IMR-90 (cell line): ENCODE measurements around the gene VIT. TPM values are rescaled to one million over a fixed set of nuclear protein-coding genes. Genes with fewer than 3 reads are reported as not detected.
A peak's percentile ranks its signal among the peaks of the same experiment; 100 is the strongest.

Experiments used
- ATAC-seq: fragments of 200-7000 bp; cut with Tn5 transposase; 2 replicates; pipeline ENCODE4 v1.9.1; 2020; ENCODE audit warnings: low read depth, mild to moderate bottlenecking, moderate library complexity
- BruUV-seq: library from RNA; stranded (reverse); fragments of 400-500 nt; replicated peaks from 2 replicates; lab custom pipeline; 2021; lab: Mats Ljungman, UMichigan
- CTCF ChIA-PET: fragments of 300-600 bp; formaldehyde crosslinking; extraction: SDS; loops from one replicate; lab custom pipeline; 2021; ENCODE audit warnings: antibody characterized with exemption; lab: Yijun Ruan, JAX
- POLR2A ChIA-PET: fragments of 300-600 bp; sonication (Branson Sonifier 250); formaldehyde crosslinking; loops from one replicate; lab custom pipeline; 2022; ENCODE audit warnings: antibody characterized with exemption; ENCODE audit not compliant: unreplicated experiment; lab: Charles Lee
- DNase-seq: peaks from one replicate; pipeline ENCODE4 v3.0.0; 2013
- H2AFZ ChIP-seq: replicated peaks from 2 replicates; pipeline ENCODE3; 2013; ENCODE audit warnings: low read length, mild to moderate bottlenecking; ENCODE audit not compliant: poor library complexity
- H2AK5ac ChIP-seq: 2 replicates; pipeline ENCODE4 v1.6.1; 2013; ENCODE audit warnings: low read depth, low read length, inconsistent platforms
- H2AK9ac ChIP-seq: replicated peaks from 2 replicates; pipeline ENCODE3; 2013; ENCODE audit warnings: mild to moderate bottlenecking, low read depth, low read length, moderate library complexity; ENCODE audit not compliant: poor library complexity
- H2BK120ac ChIP-seq: 2 replicates; pipeline ENCODE4 v1.6.1; 2013; ENCODE audit warnings: low read depth, low read length, inconsistent platforms
- H2BK15ac ChIP-seq: 3 replicates; pipeline ENCODE4 v1.6.1; 2013; ENCODE audit warnings: low read depth, low read length, inconsistent platforms
- H2BK20ac ChIP-seq: 2 replicates; pipeline ENCODE4 v1.6.1; 2013; ENCODE audit warnings: low read depth, mild to moderate bottlenecking, inconsistent platforms, low read length, moderate library complexity
- H2BK5ac ChIP-seq: 2 replicates; pipeline ENCODE4 v1.6.1; 2013; ENCODE audit warnings: mild to moderate bottlenecking, low read depth, low read length, inconsistent platforms; ENCODE audit not compliant: poor library complexity, severe bottlenecking
- H3K14ac ChIP-seq: replicated peaks from 2 replicates; pipeline ENCODE4 v1.6.1; 2013; ENCODE audit warnings: low read depth, low read length, inconsistent platforms
- H3K18ac ChIP-seq: 2 replicates; pipeline ENCODE4 v1.6.1; 2013; ENCODE audit warnings: low read depth, low read length, control low read depth
- H3K23ac ChIP-seq: 2 replicates; pipeline ENCODE4 v1.6.1; 2013; ENCODE audit warnings: low read depth, low read length, inconsistent platforms
- H3K27ac ChIP-seq: 2 replicates; pipeline ENCODE4 v1.5.1; 2013; ENCODE audit warnings: mild to moderate bottlenecking, control low read depth, low read length; ENCODE audit not compliant: insufficient read depth
- H3K27me3 ChIP-seq: 2 replicates; pipeline ENCODE4 v1.6.1; 2013; ENCODE audit warnings: low read length; ENCODE audit not compliant: control insufficient read depth, insufficient read depth
- H3K36me3 ChIP-seq: 2 replicates; pipeline ENCODE4 v1.6.1; 2013; ENCODE audit warnings: low read length, mixed read lengths; ENCODE audit not compliant: control insufficient read depth, insufficient read depth
- H3K4ac ChIP-seq: 2 replicates; pipeline ENCODE4 v1.6.1; 2013; ENCODE audit warnings: low read depth, low read length, inconsistent platforms
- H3K4me1 ChIP-seq: 2 replicates; pipeline ENCODE4 v1.6.1; 2013; ENCODE audit warnings: low read length, mixed read lengths; ENCODE audit not compliant: control insufficient read depth, insufficient read depth
- H3K4me2 ChIP-seq: 2 replicates; pipeline ENCODE4 v1.6.1; 2013; ENCODE audit warnings: low read depth, mild to moderate bottlenecking, control low read depth, low read length, moderate library complexity
- H3K4me3 ChIP-seq: 2 replicates; pipeline ENCODE4 v1.5.1; 2013; ENCODE audit warnings: low read depth, mild to moderate bottlenecking, control low read depth, low read length, moderate library complexity; ENCODE audit not compliant: insufficient read depth
- H3K56ac ChIP-seq: 2 replicates; pipeline ENCODE4 v1.6.1; 2013; ENCODE audit warnings: low read length, inconsistent platforms; ENCODE audit not compliant: insufficient read depth; ENCODE audit errors: extremely low read depth
- H3K79me1 ChIP-seq, 2 experiments: 2 replicates each; pipeline ENCODE4 v1.6.1; 2013; ENCODE audit warnings: low read length in 2 of 2, inconsistent platforms in 1 of 2, low read depth in 1 of 2
- H3K9ac ChIP-seq: 2 replicates; pipeline ENCODE4 v1.6.1; 2013; ENCODE audit warnings: low read depth, low read length, control low read depth
- H3K9me1 ChIP-seq: 2 replicates; pipeline ENCODE4 v1.6.1; 2013; ENCODE audit warnings: low read length, inconsistent platforms; ENCODE audit not compliant: insufficient read depth
- H3K9me3 ChIP-seq: 2 replicates; pipeline ENCODE4 v1.6.1; 2013; ENCODE audit warnings: low read length; ENCODE audit not compliant: control insufficient read depth, insufficient read depth
- H4K20me1 ChIP-seq: 2 replicates; pipeline ENCODE4 v1.6.1; 2013; ENCODE audit warnings: low read length, inconsistent platforms; ENCODE audit not compliant: insufficient read depth
- H4K5ac ChIP-seq: 2 replicates; pipeline ENCODE4 v1.6.1; 2013; ENCODE audit warnings: mild to moderate bottlenecking, low read depth, low read length, control low read depth
- H4K8ac ChIP-seq, 2 experiments: 2 replicates each; pipeline ENCODE4 v1.6.1; 2013; ENCODE audit warnings: low read depth in 2 of 2, low read length in 2 of 2, control low read depth in 1 of 2, inconsistent platforms in 1 of 2
- H4K91ac ChIP-seq: 2 replicates; pipeline ENCODE4 v1.6.1; 2013; ENCODE audit warnings: low read depth, low read length, inconsistent platforms; ENCODE audit not compliant: insufficient read depth
- CEBPB ChIP-seq: IDR thresholded peaks from 2 replicates; pipeline ENCODE4 v1.6.1; 2012; ENCODE audit warnings: low read depth, low read length, improper control_type of control experiment
- RAD21 ChIP-seq: IDR thresholded peaks from 2 replicates; pipeline ENCODE4 v1.6.1; 2012; ENCODE audit warnings: low read length, improper control_type of control experiment
- WGBS, 2 experiments: methylation state at CpG; one replicate each; pipeline versions ENCODE4 v1.1.5 to v1.1.7; 2013; ENCODE audit warnings: missing lambda C conversion rate in 2 of 2; ENCODE audit not compliant: insufficient read length in 1 of 2; ENCODE audit errors: extremely low coverage in 2 of 2; 5-methylcytosine and 5-hydroxymethylcytosine counted together
- dilution Hi-C: fragments of 300-500 bp; cut with HindIII; formaldehyde crosslinking; loops from one replicate; pipeline ENCODE4 v1.14.3; 2018; ENCODE audit warnings: low sequenced_read_pairs; ENCODE audit not compliant: unreplicated experiment
- in situ Hi-C: fragments of 300-500 bp; cut with MboI; formaldehyde crosslinking; loops from 3 replicates; pipeline ENCODE4 v1.14.3; 2019; ENCODE audit warnings: low sequenced_read_pairs, inconsistent platforms, mixed read lengths
- intact Hi-C: fragments of 100-400 bp; cut with micrococcal nuclease; formaldehyde crosslinking; loops from 2 replicates; pipeline ENCODE4 v1.10.0; 2022
- polyA plus RNA-seq, 3 experiments: library from polyadenylated mRNA; depleted of rRNA; stranded (reverse); fragments of >200 nt; gene quantifications; 2 replicates each; pipeline ENCODE4 v1.2.3, GENCODE V29; 2012; ENCODE audit warnings: low replicate concordance in 1 of 3
- total RNA-seq: library from RNA; depleted of rRNA; stranded (reverse); fragments of >200 nt; gene quantifications from 2 replicates; pipeline ENCODE4 v1.2.3, GENCODE V29; 2012

The VIT gene
- total and polyA plus RNA-seq, 2 of the 4 experiments (the other 2 are of a cell fraction) = under 0.01 TPM; not detected in 1

DNA sequence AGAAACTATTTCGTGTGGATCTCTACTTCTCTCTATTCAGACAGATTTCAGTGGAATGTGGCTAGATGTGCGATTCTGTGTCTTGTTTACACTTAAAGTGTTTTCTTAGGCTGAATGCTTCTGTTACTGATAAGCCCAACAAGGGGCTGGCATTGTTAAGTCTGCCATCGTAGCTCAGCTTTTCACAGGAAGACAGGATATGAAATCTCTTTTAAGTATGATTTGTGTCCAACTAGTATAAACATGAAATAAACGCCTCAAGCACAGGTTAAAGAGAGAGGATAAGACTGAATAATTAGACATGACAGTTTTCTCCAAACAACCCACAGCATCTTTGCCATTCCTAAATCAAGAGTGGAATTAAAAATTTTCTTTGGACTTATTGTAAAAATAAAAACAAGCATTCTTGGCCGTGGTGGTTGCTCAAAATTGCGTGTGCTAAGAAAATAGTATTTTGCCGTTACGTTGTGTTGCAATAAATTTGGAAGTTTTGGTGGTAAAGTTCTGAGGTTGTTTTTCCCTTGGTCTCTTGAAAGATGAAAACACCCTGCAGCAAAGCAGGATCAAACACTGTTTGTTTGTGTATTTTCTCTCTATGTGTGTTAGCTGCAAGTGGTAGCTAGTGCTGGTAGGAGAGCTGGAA is 1.0 kb downstream of the VIT start:
- H3K9me3 ChIP-seq = no peaks in the 10 kb centered on the region
- ChIA-PET POLR2A (no interaction called here), CTCF (interaction anchor here (0.5 kb wide), 1 partner anchor 74 kb away, joined by 3 read pairs; no protein-coding TSS in a partner anchor)
- peak overlapping the region; percentile 29; the same call in 1 of the 2 replicates for H2BK20ac ChIP-seq
- peak; percentile 22 for ATAC-seq
- no peaks in the 10 kb centered on the region for H3K9me1 ChIP-seq
- no TSS peak for BruUV-seq
- H3K27me3 ChIP-seq = no peaks in the 10 kb centered on the region
- WGBS, 2 experiments = no CpG with 5 or more reads among the region's 8 CpGs
- H2BK5ac ChIP-seq = no peak overlapping the region
- intact Hi-C loops (no loop called here), in situ Hi-C loops (no loop called here), dilution Hi-C loops (no loop called here)
- 0 out of 4 replicates have a peak overlapping the region, but pooled peaks of 1 of the 2 experiments have one; percentile 19 for H4K8ac ChIP-seq
- no peaks in the 10 kb centered on the region for H3K79me1 ChIP-seq
- no peak overlapping the region for H2BK120ac ChIP-seq
- no peaks in the 10 kb centered on the region for H3K36me3 ChIP-seq
- DNase-seq = peak; percentile 27
- TF ChIP-seq CEBPB = peak; percentile 59
- TF ChIP-seq RAD21 = no peak
- H2AFZ ChIP-seq = no peak overlapping the region
- peak overlapping the region; percentile 91 for H3K4me2 ChIP-seq
- H3K4ac ChIP-seq = no peak overlapping the region
- H3K56ac ChIP-seq = no peak overlapping the region; the same call in 1 of the 2 replicates
- H3K27ac ChIP-seq = no peak overlapping the region
- no peak overlapping the region for H2BK15ac ChIP-seq
- H2AK5ac ChIP-seq = no peak overlapping the region
- peak overlapping the region; percentile 49 for H3K23ac ChIP-seq
- no peak overlapping the region for H3K9ac ChIP-seq
- H3K18ac ChIP-seq = peak overlapping the region; percentile 47; the same call in 1 of the 2 replicates
- H3K14ac ChIP-seq = no peak overlapping the region; the same call in 1 of the 2 replicates
- peak overlapping the region; percentile 40; the same call in 1 of the 2 replicates for H3K4me3 ChIP-seq
- no peak overlapping the region for H2AK9ac ChIP-seq
- peak overlapping the region; percentile 42; the same call in 1 of the 2 replicates for H4K5ac ChIP-seq
- H4K20me1 ChIP-seq = no peaks in the 10 kb centered on the region
- no peak overlapping the region; the same call in 1 of the 2 replicates for H4K91ac ChIP-seq
- peaks cover 5% of the 10 kb centered on the region for H3K4me1 ChIP-seq
